Measurements from ENCODE around the gene TMCC1. TPM values are rescaled to one million over a fixed set of nuclear protein-coding genes. Genes with fewer than 3 reads are reported as not detected.

The TMCC1 gene
- total RNA-seq (100 to 1,000 TPM in 1 of 2 donors, 10 to 100 TPM in 1; 60.4 to 119 TPM), polyA plus RNA-seq (ENCODE audit: insufficient read depth, low read depth, low replicate concordance) (46.0 TPM)
- long read RNA-seq, donor 1 = 0 reads
- long read RNA-seq, donor 2 = 0 reads

DNA sequence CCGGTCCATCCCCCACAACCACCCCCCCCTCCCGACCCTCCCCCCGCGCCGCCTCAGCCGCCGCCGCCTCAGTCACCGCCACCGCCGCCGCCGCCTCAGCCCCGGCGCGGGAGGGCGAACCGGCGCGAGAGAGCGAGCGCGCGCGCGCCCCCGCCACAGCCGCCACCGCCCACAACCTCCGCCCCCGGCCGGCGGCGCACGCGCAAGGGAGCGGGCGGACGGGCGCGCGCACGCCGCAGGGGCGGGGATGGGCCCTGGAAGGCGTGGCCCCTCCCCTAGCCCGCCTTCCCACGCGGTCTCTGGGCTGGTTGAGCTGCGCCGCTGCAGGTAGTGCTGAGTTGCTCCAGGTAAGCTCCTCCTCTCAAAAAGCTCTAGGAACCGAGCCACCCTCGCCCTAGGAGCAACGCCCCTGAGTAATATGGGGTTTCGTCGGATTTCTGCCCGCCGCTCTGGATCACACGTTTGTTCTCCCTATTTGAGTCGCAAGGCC is at the start of gene TMCC1:
Gene TMCC1, minus strand, starts transcription at position 131 of the 490 bp plus-strand sequence.
- H3K4me1 ChIP-seq = peaks cover 21% of the 10 kb centered on the region
- peak within 1 kb of the TSS; percentile 96 for H3K27ac ChIP-seq
- H3K36me3 ChIP-seq (ENCODE audit: low read depth, missing control alignments) = no peaks in the 10 kb centered on the region
- 0% methylated on average over 9 to 57 of the region's 60 CpGs for WGBS, 2 donors
- no peaks in the 10 kb centered on the region for H3K27me3 ChIP-seq
- intact Hi-C loops (cut with DNase I; ENCODE audit: low total_unique reads) = no loop called here
- H3K4me3 ChIP-seq = peak within 1 kb of the TSS; percentile 89 to 95
- peak; percentile 88 for DNase-seq
- H3K9me3 ChIP-seq = no peaks in the 10 kb centered on the region
- no peak for TF ChIP-seq POLR2A (IDR thresholded peaks at IDR 0.05)
- TF ChIP-seq, protein P1, sequence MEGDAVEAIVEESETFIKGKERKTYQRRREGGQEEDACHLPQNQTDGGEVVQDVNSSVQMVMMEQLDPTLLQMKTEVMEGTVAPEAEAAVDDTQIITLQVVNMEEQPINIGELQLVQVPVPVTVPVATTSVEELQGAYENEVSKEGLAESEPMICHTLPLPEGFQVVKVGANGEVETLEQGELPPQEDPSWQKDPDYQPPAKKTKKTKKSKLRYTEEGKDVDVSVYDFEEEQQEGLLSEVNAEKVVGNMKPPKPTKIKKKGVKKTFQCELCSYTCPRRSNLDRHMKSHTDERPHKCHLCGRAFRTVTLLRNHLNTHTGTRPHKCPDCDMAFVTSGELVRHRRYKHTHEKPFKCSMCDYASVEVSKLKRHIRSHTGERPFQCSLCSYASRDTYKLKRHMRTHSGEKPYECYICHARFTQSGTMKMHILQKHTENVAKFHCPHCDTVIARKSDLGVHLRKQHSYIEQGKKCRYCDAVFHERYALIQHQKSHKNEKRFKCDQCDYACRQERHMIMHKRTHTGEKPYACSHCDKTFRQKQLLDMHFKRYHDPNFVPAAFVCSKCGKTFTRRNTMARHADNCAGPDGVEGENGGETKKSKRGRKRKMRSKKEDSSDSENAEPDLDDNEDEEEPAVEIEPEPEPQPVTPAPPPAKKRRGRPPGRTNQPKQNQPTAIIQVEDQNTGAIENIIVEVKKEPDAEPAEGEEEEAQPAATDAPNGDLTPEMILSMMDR (IDR thresholded peaks at IDR 0.05) = no peak

DNA sequence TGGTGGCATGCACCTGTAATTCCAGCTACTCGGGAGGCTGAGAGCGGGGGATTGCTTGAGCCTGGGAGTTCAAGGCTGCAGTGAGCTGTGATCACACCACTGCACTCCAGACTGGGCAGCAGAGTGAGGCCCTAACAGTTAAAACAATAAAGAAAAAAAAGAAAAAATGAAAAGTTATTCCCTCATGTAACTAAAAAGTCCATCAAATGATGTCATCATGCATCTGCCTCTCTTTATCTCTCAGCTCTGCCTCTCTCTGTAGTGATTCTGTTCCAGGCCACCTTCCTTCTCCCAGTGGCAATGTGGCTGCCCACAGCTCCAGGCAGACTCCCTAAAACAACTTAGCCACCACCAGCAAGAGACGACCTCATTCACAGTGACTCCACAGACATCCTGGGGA is 49.5 kb upstream of the TMCC1 start:
- no peak for DNase-seq
- Histone ChIP-seq H3K4me1 (no peaks in the 10 kb centered on the region), H3K36me3 (ENCODE audit: low read depth, missing control alignments) (no peaks in the 10 kb centered on the region), H3K27me3 (no peaks in the 10 kb centered on the region), H3K9me3 (no peaks in the 10 kb centered on the region), H3K27ac (no peak overlapping the region), H3K4me3 (no peak overlapping the region)
- no peak for TF ChIP-seq POLR2A (IDR thresholded peaks at IDR 0.05)
- TF ChIP-seq, protein P1 (IDR thresholded peaks at IDR 0.05) = no peak
- intact Hi-C loops (cut with DNase I; ENCODE audit: low total_unique reads) = loop anchor here (10.0 kb wide), 1 partner anchor 162 kb away; no protein-coding TSS in a partner anchor
- WGBS, 2 donors = 87 to 90% methylated on average over 3 of the region's 3 CpGs

DNA sequence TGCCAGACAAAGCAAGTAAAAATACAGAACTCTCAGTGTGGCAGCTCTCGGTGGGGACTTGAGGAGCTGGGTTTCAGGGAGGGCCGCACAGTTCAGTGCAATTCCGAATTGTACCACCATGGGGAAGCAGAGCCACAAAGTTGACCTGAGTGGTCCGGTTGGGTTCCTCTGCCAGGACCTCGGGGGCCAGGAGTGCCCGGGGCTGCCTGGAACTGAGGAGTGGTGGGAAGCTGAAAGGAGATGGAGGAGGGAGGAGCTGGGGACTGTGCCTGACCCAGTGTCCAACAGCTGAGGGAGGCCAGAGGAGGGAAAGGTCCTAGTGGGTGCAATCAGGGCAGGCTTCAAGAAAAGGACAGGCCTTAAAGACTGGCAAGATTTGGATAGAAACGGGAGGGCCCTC is 48.8 kb upstream of the TMCC1 start:
- DNase-seq = peak; percentile 79
- 25 to 37% methylated on average over 7 of the region's 7 CpGs for WGBS, 2 donors
- Histone ChIP-seq H3K4me1 (peaks cover 4% of the 10 kb centered on the region), H3K27me3 (no peaks in the 10 kb centered on the region), H3K27ac (no peak overlapping the region), H3K9me3 (no peaks in the 10 kb centered on the region), H3K36me3 (ENCODE audit: low read depth, missing control alignments) (no peaks in the 10 kb centered on the region), H3K4me3 (no peak overlapping the region)
- intact Hi-C loops (cut with DNase I; ENCODE audit: low total_unique reads) = loop anchor here (10.0 kb wide), 1 partner anchor 163 kb away; no protein-coding TSS in a partner anchor
- TF ChIP-seq, protein P1 (IDR thresholded peaks at IDR 0.05) = peak; percentile 75 to 85 (median 78)
- no peak for TF ChIP-seq POLR2A (IDR thresholded peaks at IDR 0.05)

DNA sequence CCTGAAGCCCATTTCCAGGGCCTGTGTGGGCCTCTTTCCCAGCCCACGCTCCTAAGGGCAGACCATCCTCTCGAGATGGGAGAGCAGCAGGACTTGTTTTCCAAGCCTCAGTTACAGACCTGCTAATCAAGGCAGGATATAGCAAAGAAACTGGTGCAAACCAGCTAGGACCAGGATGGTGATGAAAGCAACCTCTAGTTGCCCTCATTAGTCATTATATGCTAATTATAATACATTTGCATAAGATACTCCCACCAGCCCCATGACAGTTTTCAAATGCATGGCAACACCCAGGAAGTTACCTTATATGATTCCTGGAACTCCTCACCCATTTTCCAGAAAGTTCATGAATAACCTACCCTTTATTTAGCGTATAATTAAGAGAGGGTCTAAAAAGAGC is 46.6 kb upstream of the TMCC1 start:
- H3K27me3 ChIP-seq = no peaks in the 10 kb centered on the region
- H3K27ac ChIP-seq = no peak overlapping the region
- H3K36me3 ChIP-seq (ENCODE audit: low read depth, missing control alignments) = no peaks in the 10 kb centered on the region
- H3K9me3 ChIP-seq = no peaks in the 10 kb centered on the region
- no peak for DNase-seq
- WGBS, 2 donors = 89 to 95% methylated on average over 3 of the region's 3 CpGs
- no peak overlapping the region for H3K4me3 ChIP-seq
- intact Hi-C loops (cut with DNase I; ENCODE audit: low total_unique reads) = loop anchor here (10.0 kb wide), 1 partner anchor 165 kb away; no protein-coding TSS in a partner anchor
- TF ChIP-seq, protein P1 (IDR thresholded peaks at IDR 0.05) = no peak
- TF ChIP-seq POLR2A (IDR thresholded peaks at IDR 0.05) = no peak
- H3K4me1 ChIP-seq = peaks cover 4% of the 10 kb centered on the region
